IMR-90 (cell line): ENCODE measurements around the gene ADAMTSL2. TPM values are rescaled to one million over a fixed set of nuclear protein-coding genes. Genes with fewer than 3 reads are reported as not detected.

Experiments used
- ATAC-seq: fragments of 200-7000 bp; cut with Tn5 transposase; 2 replicates; pipeline ENCODE4 v1.9.1; 2020; ENCODE audit warnings: low read depth, mild to moderate bottlenecking, moderate library complexity
- BruUV-seq: library from RNA; stranded (reverse); fragments of 400-500 nt; replicated peaks from 2 replicates; lab custom pipeline; 2021; lab: Mats Ljungman, UMichigan
- CTCF ChIA-PET: fragments of 300-600 bp; formaldehyde crosslinking; extraction: SDS; loops from one replicate; lab custom pipeline; 2021; ENCODE audit warnings: antibody characterized with exemption; lab: Yijun Ruan, JAX
- POLR2A ChIA-PET: fragments of 300-600 bp; sonication (Branson Sonifier 250); formaldehyde crosslinking; loops from one replicate; lab custom pipeline; 2022; ENCODE audit warnings: antibody characterized with exemption; ENCODE audit not compliant: unreplicated experiment; lab: Charles Lee
- DNase-seq: peaks from one replicate; pipeline ENCODE4 v3.0.0; 2013
- H2AFZ ChIP-seq: replicated peaks from 2 replicates; pipeline ENCODE3; 2013; ENCODE audit warnings: low read length, mild to moderate bottlenecking; ENCODE audit not compliant: poor library complexity
- H2AK5ac ChIP-seq: 2 replicates; pipeline ENCODE4 v1.6.1; 2013; ENCODE audit warnings: low read depth, low read length, inconsistent platforms
- H2AK9ac ChIP-seq: replicated peaks from 2 replicates; pipeline ENCODE3; 2013; ENCODE audit warnings: mild to moderate bottlenecking, low read depth, low read length, moderate library complexity; ENCODE audit not compliant: poor library complexity
- H2BK120ac ChIP-seq: 2 replicates; pipeline ENCODE4 v1.6.1; 2013; ENCODE audit warnings: low read depth, low read length, inconsistent platforms
- H2BK15ac ChIP-seq: 3 replicates; pipeline ENCODE4 v1.6.1; 2013; ENCODE audit warnings: low read depth, low read length, inconsistent platforms
- H2BK20ac ChIP-seq: 2 replicates; pipeline ENCODE4 v1.6.1; 2013; ENCODE audit warnings: low read depth, mild to moderate bottlenecking, inconsistent platforms, low read length, moderate library complexity
- H2BK5ac ChIP-seq: 2 replicates; pipeline ENCODE4 v1.6.1; 2013; ENCODE audit warnings: mild to moderate bottlenecking, low read depth, low read length, inconsistent platforms; ENCODE audit not compliant: poor library complexity, severe bottlenecking
- H3K14ac ChIP-seq: replicated peaks from 2 replicates; pipeline ENCODE4 v1.6.1; 2013; ENCODE audit warnings: low read depth, low read length, inconsistent platforms
- H3K18ac ChIP-seq: 2 replicates; pipeline ENCODE4 v1.6.1; 2013; ENCODE audit warnings: low read depth, low read length, control low read depth
- H3K23ac ChIP-seq: 2 replicates; pipeline ENCODE4 v1.6.1; 2013; ENCODE audit warnings: low read depth, low read length, inconsistent platforms
- H3K27ac ChIP-seq: 2 replicates; pipeline ENCODE4 v1.5.1; 2013; ENCODE audit warnings: mild to moderate bottlenecking, control low read depth, low read length; ENCODE audit not compliant: insufficient read depth
- H3K27me3 ChIP-seq: 2 replicates; pipeline ENCODE4 v1.6.1; 2013; ENCODE audit warnings: low read length; ENCODE audit not compliant: control insufficient read depth, insufficient read depth
- H3K36me3 ChIP-seq: 2 replicates; pipeline ENCODE4 v1.6.1; 2013; ENCODE audit warnings: low read length, mixed read lengths; ENCODE audit not compliant: control insufficient read depth, insufficient read depth
- H3K4ac ChIP-seq: 2 replicates; pipeline ENCODE4 v1.6.1; 2013; ENCODE audit warnings: low read depth, low read length, inconsistent platforms
- H3K4me1 ChIP-seq: 2 replicates; pipeline ENCODE4 v1.6.1; 2013; ENCODE audit warnings: low read length, mixed read lengths; ENCODE audit not compliant: control insufficient read depth, insufficient read depth
- H3K4me2 ChIP-seq: 2 replicates; pipeline ENCODE4 v1.6.1; 2013; ENCODE audit warnings: low read depth, mild to moderate bottlenecking, control low read depth, low read length, moderate library complexity
- H3K4me3 ChIP-seq: 2 replicates; pipeline ENCODE4 v1.5.1; 2013; ENCODE audit warnings: low read depth, mild to moderate bottlenecking, control low read depth, low read length, moderate library complexity; ENCODE audit not compliant: insufficient read depth
- H3K56ac ChIP-seq: 2 replicates; pipeline ENCODE4 v1.6.1; 2013; ENCODE audit warnings: low read length, inconsistent platforms; ENCODE audit not compliant: insufficient read depth; ENCODE audit errors: extremely low read depth
- H3K79me1 ChIP-seq, 2 experiments: 2 replicates each; pipeline ENCODE4 v1.6.1; 2013; ENCODE audit warnings: low read length in 2 of 2, inconsistent platforms in 1 of 2, low read depth in 1 of 2
- H3K9ac ChIP-seq: 2 replicates; pipeline ENCODE4 v1.6.1; 2013; ENCODE audit warnings: low read depth, low read length, control low read depth
- H3K9me1 ChIP-seq: 2 replicates; pipeline ENCODE4 v1.6.1; 2013; ENCODE audit warnings: low read length, inconsistent platforms; ENCODE audit not compliant: insufficient read depth
- H3K9me3 ChIP-seq: 2 replicates; pipeline ENCODE4 v1.6.1; 2013; ENCODE audit warnings: low read length; ENCODE audit not compliant: control insufficient read depth, insufficient read depth
- H4K20me1 ChIP-seq: 2 replicates; pipeline ENCODE4 v1.6.1; 2013; ENCODE audit warnings: low read length, inconsistent platforms; ENCODE audit not compliant: insufficient read depth
- H4K5ac ChIP-seq: 2 replicates; pipeline ENCODE4 v1.6.1; 2013; ENCODE audit warnings: mild to moderate bottlenecking, low read depth, low read length, control low read depth
- H4K8ac ChIP-seq, 2 experiments: 2 replicates each; pipeline ENCODE4 v1.6.1; 2013; ENCODE audit warnings: low read depth in 2 of 2, low read length in 2 of 2, control low read depth in 1 of 2, inconsistent platforms in 1 of 2
- H4K91ac ChIP-seq: 2 replicates; pipeline ENCODE4 v1.6.1; 2013; ENCODE audit warnings: low read depth, low read length, inconsistent platforms; ENCODE audit not compliant: insufficient read depth
- BHLHE40 ChIP-seq: fragments of 150-350 bp; IDR thresholded peaks from 2 replicates; pipeline ENCODE4 v1.6.1; 2016; ENCODE audit warnings: mild to moderate bottlenecking, low read depth, low read length
- CEBPB ChIP-seq: IDR thresholded peaks from 2 replicates; pipeline ENCODE4 v1.6.1; 2012; ENCODE audit warnings: low read depth, low read length, improper control_type of control experiment
- CHD1 ChIP-seq: IDR thresholded peaks from 2 replicates; pipeline ENCODE4 v1.6.1; 2012; ENCODE audit warnings: low read depth, low read length, improper control_type of control experiment
- FOS ChIP-seq: fragments of 150-350 bp; IDR thresholded peaks from 2 replicates; pipeline ENCODE4 v1.6.1; 2016; ENCODE audit warnings: low read depth, low read length
- MAFK ChIP-seq: IDR thresholded peaks from 2 replicates; pipeline ENCODE4 v1.6.1; 2012; ENCODE audit warnings: low read depth, low read length, improper control_type of control experiment
- MAZ ChIP-seq: IDR thresholded peaks from 2 replicates; pipeline ENCODE4 v1.6.1; 2012; ENCODE audit warnings: low read depth, mild to moderate bottlenecking, low read length, improper control_type of control experiment, moderate library complexity, borderline replicate concordance
- MXI1 ChIP-seq: IDR thresholded peaks from 2 replicates; pipeline ENCODE4 v1.6.1; 2012; ENCODE audit warnings: low read depth, mild to moderate bottlenecking, low read length, moderate library complexity, borderline replicate concordance
- NFE2L2 ChIP-seq: fragments of 150-350 bp; IDR thresholded peaks from 2 replicates; pipeline ENCODE4 v1.6.1; 2016; ENCODE audit warnings: low read depth, mild to moderate bottlenecking, low read length
- POLR2A ChIP-seq: IDR thresholded peaks from 2 replicates; pipeline ENCODE4 v1.6.1; 2012; ENCODE audit warnings: mild to moderate bottlenecking, low read depth, low read length
- RAD21 ChIP-seq: IDR thresholded peaks from 2 replicates; pipeline ENCODE4 v1.6.1; 2012; ENCODE audit warnings: low read length, improper control_type of control experiment
- RCOR1 ChIP-seq: IDR thresholded peaks from 2 replicates; pipeline ENCODE4 v1.6.1; 2012; ENCODE audit warnings: mild to moderate bottlenecking, low read length, improper control_type of control experiment; ENCODE audit not compliant: insufficient replicate concordance
- RFX5 ChIP-seq: IDR thresholded peaks from 2 replicates; pipeline ENCODE4 v1.8.0; 2012; ENCODE audit warnings: low read depth, mild to moderate bottlenecking, low read length, moderate library complexity
- SMC3 ChIP-seq: fragments of 150-350 bp; IDR thresholded peaks from 2 replicates; pipeline ENCODE4 v1.6.1; 2016; ENCODE audit warnings: low read depth, mild to moderate bottlenecking, antibody characterized with exemption, low read length, moderate library complexity
- WGBS, 2 experiments: methylation state at CpG; one replicate each; pipeline versions ENCODE4 v1.1.5 to v1.1.7; 2013; ENCODE audit warnings: missing lambda C conversion rate in 2 of 2; ENCODE audit not compliant: insufficient read length in 1 of 2; ENCODE audit errors: extremely low coverage in 2 of 2; 5-methylcytosine and 5-hydroxymethylcytosine counted together
- dilution Hi-C: fragments of 300-500 bp; cut with HindIII; formaldehyde crosslinking; loops from one replicate; pipeline ENCODE4 v1.14.3; 2018; ENCODE audit warnings: low sequenced_read_pairs; ENCODE audit not compliant: unreplicated experiment
- in situ Hi-C: fragments of 300-500 bp; cut with MboI; formaldehyde crosslinking; loops from 3 replicates; pipeline ENCODE4 v1.14.3; 2019; ENCODE audit warnings: low sequenced_read_pairs, inconsistent platforms, mixed read lengths
- intact Hi-C: fragments of 100-400 bp; cut with micrococcal nuclease; formaldehyde crosslinking; loops from 2 replicates; pipeline ENCODE4 v1.10.0; 2022
- polyA plus RNA-seq, 3 experiments: library from polyadenylated mRNA; depleted of rRNA; stranded (reverse); fragments of >200 nt; gene quantifications; 2 replicates each; pipeline ENCODE4 v1.2.3, GENCODE V29; 2012; ENCODE audit warnings: low replicate concordance in 1 of 3
- total RNA-seq: library from RNA; depleted of rRNA; stranded (reverse); fragments of >200 nt; gene quantifications from 2 replicates; pipeline ENCODE4 v1.2.3, GENCODE V29; 2012
- TF ChIP-seq, protein P1 (sequence below): conservative IDR thresholded peaks from 2 replicates; pipeline ENCODE4 v1.5.1; 2012; ENCODE audit warnings: mild to moderate bottlenecking, low read depth, low read length, improper control_type of control experiment
- TF ChIP-seq, protein P2 (sequence below): fragments of 150-350 bp; IDR thresholded peaks from 2 replicates; pipeline ENCODE4 v1.6.1; 2016; ENCODE audit warnings: low read depth, mild to moderate bottlenecking, low read length, moderate library complexity, borderline replicate concordance
- TF ChIP-seq, protein P3 (sequence below): fragments of 150-350 bp; IDR thresholded peaks from 2 replicates; pipeline ENCODE4 v1.6.1; 2017; ENCODE audit warnings: mild to moderate bottlenecking, antibody characterized with exemption, low read length, low read depth

ADAMTSL2 gene
- total and polyA plus RNA-seq, 2 of the 4 experiments (the other 2 are of a cell fraction): not detected

DNA sequence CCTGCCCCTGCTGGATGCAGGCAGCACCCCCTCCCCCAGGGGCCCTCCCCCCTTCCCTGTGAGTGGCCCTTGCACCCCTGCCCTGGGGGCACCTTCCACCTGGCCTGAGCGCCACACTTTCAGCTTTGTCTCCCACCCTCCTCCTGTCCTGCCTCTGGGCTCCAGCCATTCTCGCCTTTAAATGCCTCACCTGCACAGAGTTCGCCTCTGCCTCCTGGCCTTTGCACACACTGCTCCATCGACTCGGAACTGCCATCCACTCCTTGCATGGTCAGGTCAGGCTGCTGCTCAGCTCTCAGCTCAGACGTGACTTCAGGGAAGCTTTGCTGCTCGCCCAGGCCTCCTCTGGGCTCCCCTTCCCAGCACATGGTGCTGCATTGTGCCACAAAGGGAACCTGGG, 64.5 kb downstream of the ADAMTSL2 start:
- in situ Hi-C loops: no loop called here
- no peak overlapping the region for H2BK5ac ChIP-seq
- H2AK5ac ChIP-seq: no peak overlapping the region
- H3K18ac ChIP-seq: no peak overlapping the region
- ATAC-seq (no peak), DNase-seq (no peak)
- no peak overlapping the region for H2AFZ ChIP-seq
- H3K9ac ChIP-seq: no peak overlapping the region
- peaks cover 27% of the 10 kb centered on the region for H3K27me3 ChIP-seq
- H3K23ac ChIP-seq: no peak overlapping the region
- ChIA-PET POLR2A (no interaction called here), CTCF (no interaction called here)
- H4K8ac ChIP-seq: no peak overlapping the region
- BruUV-seq: no TSS peak
- H3K36me3 ChIP-seq: no peaks in the 10 kb centered on the region
- H3K4me3 ChIP-seq: no peak overlapping the region
- H3K79me1 ChIP-seq: no peaks in the 10 kb centered on the region
- peaks cover 20% of the 10 kb centered on the region for H3K9me3 ChIP-seq
- TF ChIP-seq SMC3 (no peak), RCOR1 (no peak), POLR2A (no peak), MXI1 (no peak), RAD21 (no peak), MAFK (no peak), CHD1 (no peak), BHLHE40 (no peak), RFX5 (no peak), FOS (no peak), CEBPB (no peak), MAZ (no peak), NFE2L2 (no peak)
- TF ChIP-seq, protein P1, sequence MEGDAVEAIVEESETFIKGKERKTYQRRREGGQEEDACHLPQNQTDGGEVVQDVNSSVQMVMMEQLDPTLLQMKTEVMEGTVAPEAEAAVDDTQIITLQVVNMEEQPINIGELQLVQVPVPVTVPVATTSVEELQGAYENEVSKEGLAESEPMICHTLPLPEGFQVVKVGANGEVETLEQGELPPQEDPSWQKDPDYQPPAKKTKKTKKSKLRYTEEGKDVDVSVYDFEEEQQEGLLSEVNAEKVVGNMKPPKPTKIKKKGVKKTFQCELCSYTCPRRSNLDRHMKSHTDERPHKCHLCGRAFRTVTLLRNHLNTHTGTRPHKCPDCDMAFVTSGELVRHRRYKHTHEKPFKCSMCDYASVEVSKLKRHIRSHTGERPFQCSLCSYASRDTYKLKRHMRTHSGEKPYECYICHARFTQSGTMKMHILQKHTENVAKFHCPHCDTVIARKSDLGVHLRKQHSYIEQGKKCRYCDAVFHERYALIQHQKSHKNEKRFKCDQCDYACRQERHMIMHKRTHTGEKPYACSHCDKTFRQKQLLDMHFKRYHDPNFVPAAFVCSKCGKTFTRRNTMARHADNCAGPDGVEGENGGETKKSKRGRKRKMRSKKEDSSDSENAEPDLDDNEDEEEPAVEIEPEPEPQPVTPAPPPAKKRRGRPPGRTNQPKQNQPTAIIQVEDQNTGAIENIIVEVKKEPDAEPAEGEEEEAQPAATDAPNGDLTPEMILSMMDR: no peak
- TF ChIP-seq, protein P2, sequence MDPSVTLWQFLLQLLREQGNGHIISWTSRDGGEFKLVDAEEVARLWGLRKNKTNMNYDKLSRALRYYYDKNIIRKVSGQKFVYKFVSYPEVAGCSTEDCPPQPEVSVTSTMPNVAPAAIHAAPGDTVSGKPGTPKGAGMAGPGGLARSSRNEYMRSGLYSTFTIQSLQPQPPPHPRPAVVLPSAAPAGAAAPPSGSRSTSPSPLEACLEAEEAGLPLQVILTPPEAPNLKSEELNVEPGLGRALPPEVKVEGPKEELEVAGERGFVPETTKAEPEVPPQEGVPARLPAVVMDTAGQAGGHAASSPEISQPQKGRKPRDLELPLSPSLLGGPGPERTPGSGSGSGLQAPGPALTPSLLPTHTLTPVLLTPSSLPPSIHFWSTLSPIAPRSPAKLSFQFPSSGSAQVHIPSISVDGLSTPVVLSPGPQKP: no peak
- TF ChIP-seq, protein P3, sequence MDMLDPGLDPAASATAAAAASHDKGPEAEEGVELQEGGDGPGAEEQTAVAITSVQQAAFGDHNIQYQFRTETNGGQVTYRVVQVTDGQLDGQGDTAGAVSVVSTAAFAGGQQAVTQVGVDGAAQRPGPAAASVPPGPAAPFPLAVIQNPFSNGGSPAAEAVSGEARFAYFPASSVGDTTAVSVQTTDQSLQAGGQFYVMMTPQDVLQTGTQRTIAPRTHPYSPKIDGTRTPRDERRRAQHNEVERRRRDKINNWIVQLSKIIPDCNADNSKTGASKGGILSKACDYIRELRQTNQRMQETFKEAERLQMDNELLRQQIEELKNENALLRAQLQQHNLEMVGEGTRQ: no peak
- intact Hi-C loops: no loop called here
- H2AK9ac ChIP-seq: no peak overlapping the region
- no peak overlapping the region for H3K56ac ChIP-seq
- H3K14ac ChIP-seq: no peak overlapping the region
- H4K91ac ChIP-seq: no peak overlapping the region
- no peak overlapping the region for H2BK20ac ChIP-seq
- no peak overlapping the region for H3K27ac ChIP-seq
- no peaks in the 10 kb centered on the region for H3K4me1 ChIP-seq
- no peak overlapping the region for H3K4me2 ChIP-seq
- no peak overlapping the region for H2BK15ac ChIP-seq
- no peak overlapping the region for H4K5ac ChIP-seq
- no peak overlapping the region for H3K4ac ChIP-seq
- H4K20me1 ChIP-seq: no peaks in the 10 kb centered on the region
- dilution Hi-C loops: no loop called here
- H2BK120ac ChIP-seq: no peak overlapping the region
- no peaks in the 10 kb centered on the region for H3K9me1 ChIP-seq
- WGBS, 2 experiments: 84% methylated on average over 4 of the region's 7 CpGs; no CpG with 5 or more reads in 1 of the 2 experiments
